Breast epithelium (tissue), 4 donors: Measurements from ENCODE around the gene FOXD3. TPM values are rescaled to one million over a fixed set of nuclear protein-coding genes. Genes with fewer than 3 reads are reported as not detected.

Source experiments
- DNase-seq, 2 donors: peaks; one replicate each; pipeline ENCODE4 v3.0.0-alpha.2; 2019; ENCODE audit warnings: low spot score in 2 of 2
- H3K27ac ChIP-seq, 2 donors: fragments of 200-600 bp; sonication (generic) in 1 of 2; one replicate each; pipeline ENCODE4 v1.5.1; 2016 to 2019; ENCODE audit warnings: mild to moderate bottlenecking in 1 of 2
- H3K27me3 ChIP-seq, 2 donors: fragments of 200-600 bp; sonication (generic) in 1 of 2; one replicate each; pipeline versions ENCODE4 v1.5.1 to v1.6.0; 2017 to 2019; ENCODE audit warnings: control low read depth in 1 of 2, mild to moderate bottlenecking in 1 of 2
- H3K36me3 ChIP-seq: fragments of 200-600 bp; one replicate; pipeline ENCODE4 v1.5.1; 2019
- H3K4me1 ChIP-seq, 2 donors: fragments of 200-600 bp; sonication (generic); one replicate each; pipeline ENCODE4 v1.5.1; 2016 to 2019; ENCODE audit warnings: control low read depth in 1 of 2
- H3K4me3 ChIP-seq, 3 donors: fragments of 200-600 bp; sonication (generic); 1 replicate in 2 of 3; 2 replicates in 1 of 3; pipeline ENCODE4 v1.5.1; 2016 to 2019; ENCODE audit warnings: mild to moderate bottlenecking in 3 of 3, moderate library complexity in 2 of 3
- H3K9me3 ChIP-seq, 2 donors: fragments of 200-600 bp; sonication (generic) in 1 of 2; one replicate each; pipeline ENCODE4 v1.5.1; 2016 to 2019; ENCODE audit warnings: control low read depth in 1 of 2
- CTCF ChIP-seq, 3 donors: fragments of 450-650 bp; IDR thresholded peaks; one replicate each; pipeline ENCODE4 v1.5.1; 2016 to 2017; ENCODE audit warnings: antibody characterized with exemption in 3 of 3, mild to moderate bottlenecking in 3 of 3, moderate library complexity in 3 of 3
- POLR2A ChIP-seq: fragments of 450-650 bp; IDR thresholded peaks from one replicate; pipeline ENCODE4 v1.6.1; 2016; ENCODE audit warnings: antibody characterized with exemption, mild to moderate bottlenecking, moderate library complexity
- POLR2AphosphoS5 ChIP-seq, 3 donors: sonication (generic); formaldehyde crosslinking; IDR thresholded peaks; one replicate each; pipeline ENCODE4 v1.6.1; 2017; ENCODE audit warnings: antibody characterized with exemption in 3 of 3
- intact Hi-C: fragments of 100-400 bp; cut with DNase I; formaldehyde crosslinking; loops from one replicate; pipeline ENCODE4 v1.15.1; 2023; ENCODE audit warnings: low total_unique reads
- total RNA-seq, 3 donors: library from RNA; depleted of rRNA; stranded (reverse); fragments of >200 nt; gene quantifications; one replicate each; pipeline ENCODE4 v1.1.0, GENCODE V29; 2016

The FOXD3 gene
- not detected for total RNA-seq

GRCh38 chr1:63322114-63322943, at the start of gene FOXD3:
Gene FOXD3, plus strand, starts transcription at chr1:63322567. Its CDS starts 492 bp downstream, at chr1:63323059.
- peak within 1 kb of the TSS; percentile 40 to 80 (median 55) for H3K4me3 ChIP-seq
- DNase-seq, result peak; percentile 50 to 66
- intact Hi-C loops, result no loop called here
- H3K9me3 ChIP-seq, result no peaks in the 10 kb centered on the region
- H3K27me3 ChIP-seq, result peaks cover 14 to 99% of the 10 kb centered on the region in 2 donors
- no peaks in the 10 kb centered on the region for H3K4me1 ChIP-seq
- TF ChIP-seq CTCF (IDR thresholded peaks at IDR 0.05) (no peak), POLR2AphosphoS5 (IDR thresholded peaks at IDR 0.05) (peak in 1 of 3 donors; percentile 19)
- no peaks in the 10 kb centered on the region for H3K36me3 ChIP-seq
- H3K27ac ChIP-seq, result no peak within 1 kb of the TSS

DNA sequence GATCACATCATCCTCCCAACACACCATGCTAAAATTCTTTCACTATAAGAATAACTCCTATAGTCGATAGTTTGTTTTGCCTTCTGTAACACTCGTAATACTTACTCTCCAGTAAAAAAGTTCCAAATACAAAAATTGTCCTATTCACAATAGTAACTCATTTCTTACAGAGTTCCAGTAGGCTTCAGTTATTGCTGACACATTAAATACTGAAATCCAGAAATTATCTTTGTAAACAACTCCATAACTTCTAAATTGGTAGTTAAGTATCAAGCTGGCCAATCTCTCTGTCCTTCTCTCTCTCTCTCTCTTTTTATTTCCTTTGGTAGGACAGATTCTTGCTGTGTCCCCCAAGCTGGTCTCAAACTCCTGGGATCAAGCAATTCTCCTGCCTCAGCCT, 49.6 kb upstream of the FOXD3 start:
- intact Hi-C loops, result no loop called here
- no peaks in the 10 kb centered on the region for H3K4me1 ChIP-seq
- H3K36me3 ChIP-seq, result peaks cover 2% of the 10 kb centered on the region
- no peak overlapping the region for H3K27ac ChIP-seq
- DNase-seq, result no peak
- H3K9me3 ChIP-seq, result no peaks in the 10 kb centered on the region
- no peak for TF ChIP-seq POLR2AphosphoS5 (IDR thresholded peaks at IDR 0.05)
- no peak for TF ChIP-seq CTCF (IDR thresholded peaks at IDR 0.05)
- TF ChIP-seq POLR2A, result no peak
- no peak overlapping the region for H3K4me3 ChIP-seq
- no peaks in the 10 kb centered on the region for H3K27me3 ChIP-seq

GRCh38 chr1:63274371-63274770, 48.0 kb upstream of the FOXD3 start:
- no peak overlapping the region for H3K27ac ChIP-seq
- no peak for DNase-seq
- no peaks in the 10 kb centered on the region for H3K27me3 ChIP-seq
- no peaks in the 10 kb centered on the region for H3K4me1 ChIP-seq
- no peaks in the 10 kb centered on the region for H3K9me3 ChIP-seq
- no peak overlapping the region for H3K4me3 ChIP-seq
- H3K36me3 ChIP-seq, result peaks cover 2% of the 10 kb centered on the region
- TF ChIP-seq POLR2AphosphoS5 (IDR thresholded peaks at IDR 0.05), result no peak
- TF ChIP-seq POLR2A, result no peak
- no peak for TF ChIP-seq CTCF (IDR thresholded peaks at IDR 0.05)
- intact Hi-C loops, result no loop called here

DNA sequence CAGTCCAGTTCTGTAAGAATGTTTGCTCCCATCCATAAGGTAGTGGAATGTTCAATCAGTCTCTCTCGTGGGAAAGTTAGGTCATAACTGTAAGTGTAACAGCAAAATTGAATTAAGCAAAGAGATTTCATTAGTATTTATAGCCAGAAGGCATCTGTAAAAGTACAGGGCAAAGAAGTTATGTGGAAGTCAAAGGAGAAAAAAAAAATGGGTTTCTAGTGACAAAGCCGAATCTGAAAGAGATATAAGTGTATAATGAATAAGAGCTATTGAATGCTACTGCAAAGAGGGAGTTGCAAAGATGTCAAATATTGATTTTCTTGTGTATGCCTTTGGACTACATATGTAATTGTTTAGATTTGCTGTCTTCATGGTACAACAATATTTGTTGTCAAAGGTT, 47.4 kb upstream of the FOXD3 start:
- peaks cover 2% of the 10 kb centered on the region for H3K36me3 ChIP-seq
- DNase-seq, result no peak
- TF ChIP-seq POLR2AphosphoS5 (IDR thresholded peaks at IDR 0.05), result no peak
- no peak for TF ChIP-seq CTCF (IDR thresholded peaks at IDR 0.05)
- TF ChIP-seq POLR2A, result no peak
- intact Hi-C loops, result no loop called here
- H3K9me3 ChIP-seq, result no peaks in the 10 kb centered on the region
- H3K4me1 ChIP-seq, result no peaks in the 10 kb centered on the region
- no peak overlapping the region for H3K27ac ChIP-seq
- no peaks in the 10 kb centered on the region for H3K27me3 ChIP-seq
- H3K4me3 ChIP-seq, result no peak overlapping the region

GRCh38 chr1:63276624-63277023, 45.7 kb upstream of the FOXD3 start:
- intact Hi-C loops, result no loop called here
- peaks cover 2% of the 10 kb centered on the region for H3K36me3 ChIP-seq
- no peaks in the 10 kb centered on the region for H3K4me1 ChIP-seq
- H3K9me3 ChIP-seq, result no peaks in the 10 kb centered on the region
- H3K4me3 ChIP-seq, result no peak overlapping the region
- DNase-seq, result no peak
- H3K27me3 ChIP-seq, result no peaks in the 10 kb centered on the region
- TF ChIP-seq POLR2AphosphoS5 (IDR thresholded peaks at IDR 0.05) (no peak), CTCF (IDR thresholded peaks at IDR 0.05) (no peak), POLR2A (no peak)
- no peak overlapping the region for H3K27ac ChIP-seq
